GM12878 (cell line): ENCODE data around the gene TMEM214. TPM values are rescaled to one million over a fixed set of nuclear protein-coding genes. Genes with fewer than 3 reads are reported as not detected.
A peak's percentile ranks its signal among the peaks of the same experiment; 100 is the strongest.

ENCODE experiments used
- ATAC-seq: fragments of 200-7000 bp; cut with Tn5 transposase; 3 replicates; pipeline ENCODE4 v1.9.1; 2020; ENCODE audit warnings: mild to moderate bottlenecking, moderate library complexity
- BruUV-seq: library from RNA; stranded (reverse); fragments of 400-500 nt; replicated peaks from 2 replicates; lab custom pipeline; 2021; lab: Mats Ljungman, UMichigan
- CTCF ChIA-PET: fragments of 300-600 bp; sonication (Branson Sonifier 250); formaldehyde crosslinking; extraction: SDS; loops from one replicate; lab custom pipeline; 2021; ENCODE audit warnings: inconsistent platforms; lab: Yijun Ruan, JAX
- POLR2A ChIA-PET: fragments of 350-600 bp; formaldehyde crosslinking; extraction: SDS; loops from one replicate; lab custom pipeline; 2021; ENCODE audit warnings: inconsistent platforms; lab: Charles Lee
- RAD21 ChIA-PET: fragments of 300-600 bp; sonication (Branson Sonifier 250); formaldehyde crosslinking; loops from one replicate; lab custom pipeline; 2023; ENCODE audit warnings: antibody characterized with exemption; ENCODE audit not compliant: unreplicated experiment; lab: Charles Lee
- SMC1A ChIA-PET: fragments of 300-600 bp; sonication (Branson Sonifier 250); formaldehyde crosslinking; loops from one replicate; lab custom pipeline; 2023; ENCODE audit not compliant: unreplicated experiment, uncharacterized antibody; lab: Charles Lee
- DNase-seq: peaks from one replicate; pipeline ENCODE4 v3.0.0-alpha.2; 2011; ENCODE audit warnings: low read depth, low spot score
- FAIRE-seq: peaks from 3 replicates; lab custom pipeline; 2011; peaks lifted over from hg19 to GRCh38; lab: Jason Lieb, UNC
- H2AFZ ChIP-seq: 2 replicates; pipeline ENCODE4 v1.6.0; 2011; ENCODE audit warnings: low read depth, low read length, control low read depth; ENCODE audit not compliant: control insufficient read depth
- H3K27ac ChIP-seq: 2 replicates; pipeline ENCODE4 v1.5.1; 2011; ENCODE audit warnings: control low read depth; ENCODE audit not compliant: control insufficient read depth, insufficient read depth
- H3K27me3 ChIP-seq, 2 experiments: replicated peaks in 1 of 2; 2 replicates each; pipeline versions ENCODE4 v1.6.0 to v1.6.1; 2011; ENCODE audit warnings: low read length in 1 of 2; ENCODE audit not compliant: control insufficient read depth in 2 of 2, insufficient read depth in 2 of 2
- H3K36me3 ChIP-seq, 2 experiments: 2 replicates each; pipeline ENCODE4 v1.5.1; 2011; ENCODE audit warnings: low read length in 1 of 2; ENCODE audit not compliant: control insufficient read depth in 2 of 2, insufficient read depth in 2 of 2
- H3K4me1 ChIP-seq: 2 replicates; pipeline ENCODE4 v1.6.1; 2011; ENCODE audit warnings: mild to moderate bottlenecking, low read length, moderate library complexity, mixed read lengths; ENCODE audit not compliant: control insufficient read depth, insufficient read depth
- H3K4me2 ChIP-seq: 2 replicates; pipeline ENCODE4 v1.6.0; 2011; ENCODE audit warnings: control low read depth; ENCODE audit not compliant: control insufficient read depth, insufficient read depth
- H3K4me3 ChIP-seq: fragments of 200-600 bp; sonication (generic); 2 replicates; pipeline ENCODE4 v1.5.1; 2016
- H3K79me2 ChIP-seq: 2 replicates; pipeline ENCODE4 v1.6.0; 2011; ENCODE audit warnings: low read length; ENCODE audit not compliant: control insufficient read depth, insufficient read depth
- H3K9ac ChIP-seq: 2 replicates; pipeline ENCODE4 v1.8.0; 2011; ENCODE audit warnings: low read length, control low read depth, mixed read lengths; ENCODE audit not compliant: control insufficient read depth, insufficient read depth
- H3K9me3 ChIP-seq: replicated peaks from 3 replicates; pipeline ENCODE4 v1.5.1; 2011; ENCODE audit warnings: mild to moderate bottlenecking, low read length; ENCODE audit not compliant: control insufficient read depth, insufficient read depth
- H4K20me1 ChIP-seq: 2 replicates; pipeline ENCODE4 v1.6.0; 2011; ENCODE audit not compliant: control insufficient read depth, insufficient read depth
- BRCA1 ChIP-seq: IDR thresholded peaks from 2 replicates; pipeline ENCODE4 v1.6.1; 2011; ENCODE audit warnings: low read depth, low read length, improper control_type of control experiment
- JUND ChIP-seq: IDR thresholded peaks from 2 replicates; pipeline ENCODE4 v1.6.1; 2012; ENCODE audit warnings: low read depth, mild to moderate bottlenecking, low read length, improper control_type of control experiment, moderate library complexity
- MEF2A ChIP-seq: IDR thresholded peaks from 2 replicates; pipeline ENCODE4 v1.6.1; 2011; ENCODE audit warnings: low read depth, mild to moderate bottlenecking, low read length, moderate library complexity; ENCODE audit not compliant: insufficient read depth
- MYC ChIP-seq: IDR thresholded peaks from 2 replicates; pipeline ENCODE4 v1.6.1; 2011; ENCODE audit warnings: mild to moderate bottlenecking, low read length, moderate library complexity, inconsistent platforms; ENCODE audit not compliant: insufficient read depth, insufficient replicate concordance, insufficient read length, severe bottlenecking
- PAX8 ChIP-seq: fragments of 450-650 bp; IDR thresholded peaks from 2 replicates; pipeline ENCODE4 v1.6.1; 2017; ENCODE audit warnings: mild to moderate bottlenecking, moderate library complexity
- POLR2A ChIP-seq: IDR thresholded peaks from 2 replicates; pipeline ENCODE4 v1.6.1; 2011; ENCODE audit warnings: low read depth, mild to moderate bottlenecking, low read length
- POLR2AphosphoS5 ChIP-seq: IDR thresholded peaks from 2 replicates; pipeline ENCODE4 v1.6.1; 2011; ENCODE audit warnings: mild to moderate bottlenecking, low read length, inconsistent platforms
- ZNF622 ChIP-seq: fragments of 450-650 bp; IDR thresholded peaks from 2 replicates; pipeline ENCODE4 v1.6.1; 2017; ENCODE audit warnings: mild to moderate bottlenecking, inconsistent platforms
- WGBS: methylation state at CpG from one replicate; pipeline ENCODE4 v1.1.6; 2016; ENCODE audit warnings: low lambda C conversion rate; ENCODE audit not compliant: insufficient replicate concordance, insufficient coverage; ENCODE audit errors: missing lambda C conversion rate; 5-methylcytosine and 5-hydroxymethylcytosine counted together
- in situ Hi-C: fragments of 300-500 bp; cut with MboI; formaldehyde crosslinking; loops from 9 replicates; pipeline ENCODE4 v1.14.3; 2018; ENCODE audit warnings: mixed read lengths
- intact Hi-C: fragments of 100-400 bp; cut with micrococcal nuclease; formaldehyde crosslinking; loops from one replicate; pipeline ENCODE4 v1.14.2; 2022; ENCODE audit not compliant: unreplicated experiment
- polyA plus RNA-seq, 11 experiments: library from polyadenylated mRNA; depleted of rRNA in 4 of 11; unstranded in 6 of 11; stranded (reverse) in 5 of 11; fragments of >200 nt; fragmentation: Nextera tagmentation in 4 of 11; fragmentation: Illumina TruSeq in 1 of 11; extraction: Ambion mirVana in 4 of 11; extraction: Trizol in 1 of 11; gene quantifications; 1 replicate in 1 of 11; 2 replicates in 10 of 11; pipeline versions ENCODE4 v1.2.1 to v1.2.3, GENCODE V29; 2011 to 2016; ENCODE audit warnings: inconsistent platforms in 2 of 11, missing spikeins in 2 of 11, low read depth in 1 of 11
- total RNA-seq, 4 experiments: library from RNA; depleted of rRNA in 3 of 4; stranded (reverse); fragments of >200 nt in 3 of 4; fragmentation: Illumina TruSeq in 1 of 4; extraction: Trizol in 1 of 4; gene quantifications; 2 replicates each; pipeline versions ENCODE4 v1.2.1 to v1.2.3, GENCODE V29; 2013 to 2021
- TF ChIP-seq, protein P1 (sequence below): IDR thresholded peaks from 2 replicates; pipeline ENCODE4 v1.6.1; 2012; ENCODE audit warnings: improper control_type of control experiment, low read depth, low read length; ENCODE audit not compliant: insufficient replicate concordance

TMEM214 gene
- total and polyA plus RNA-seq, 10 of the 15 experiments (the other 5 are each of a cell fraction or from before 2014, with no cell fraction given): 10.4 to 79.2 (median 45.0) TPM

- BruUV-seq: no TSS peak
- POLR2A ChIA-PET: interaction anchor here (0.7 to 8.9 kb wide), 2 partner anchors 12 to 310 kb away, joined by 3 to 139 read pairs; partner anchors contain the start of gene OST4
- H3K27me3 ChIP-seq: no peaks in the 10 kb centered on the region
Measured at GRCh38 chr2:27057184-27057583, 24.4 kb downstream of the TMEM214 start.

DNA sequence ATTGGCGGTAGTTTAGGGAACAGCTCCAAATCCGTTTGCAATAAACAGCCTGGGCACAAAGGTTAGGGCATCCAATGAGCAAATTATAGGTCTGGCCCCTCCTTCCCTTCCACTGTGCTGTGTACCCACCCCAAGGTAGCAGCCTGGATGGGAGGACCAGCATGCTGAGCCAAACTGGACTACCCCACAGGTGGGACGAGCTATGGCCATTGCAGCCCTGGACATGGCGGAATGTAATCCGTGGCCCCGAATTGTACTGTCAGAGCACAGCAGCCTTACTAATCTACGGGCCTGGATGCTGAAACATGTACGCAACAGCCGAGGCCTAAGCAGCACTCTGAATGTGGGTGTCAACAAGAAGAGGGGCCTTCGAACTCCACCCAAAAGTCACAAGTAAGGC, 25.4 kb downstream of the TMEM214 start:
- 87% methylated on average over 10 of the region's 10 CpGs for WGBS
- H3K9me3 ChIP-seq: no peaks in the 10 kb centered on the region
- intact Hi-C loops (no loop called here), in situ Hi-C loops (no loop called here)
- no peaks in the 10 kb centered on the region for H3K79me2 ChIP-seq
- ChIA-PET SMC1A (interaction anchor here (0.6 to 1.0 kb wide), 3 partner anchors 16 to 1168 kb away, joined by 3 read pairs; no protein-coding TSS in a partner anchor), POLR2A (interaction anchor here (0.7 to 0.9 kb wide), 2 partner anchors 10 to 309 kb away, joined by 3 to 4 read pairs; no protein-coding TSS in a partner anchor), RAD21 (interaction anchor here (1.1 kb wide), 1 partner anchor 8 kb away, joined by 3 read pairs; no protein-coding TSS in a partner anchor), CTCF (interaction anchor here (1.0 kb wide), 1 partner anchor 10 kb away, joined by 3 read pairs; no protein-coding TSS in a partner anchor)
- no peaks in the 10 kb centered on the region for H3K27me3 ChIP-seq
- H3K9ac ChIP-seq: no peak overlapping the region
- H3K27ac ChIP-seq: no peak overlapping the region
- H4K20me1 ChIP-seq: no peaks in the 10 kb centered on the region
- H2AFZ ChIP-seq: no peak overlapping the region
- ATAC-seq: no peak
- no TSS peak for BruUV-seq
- H3K4me3 ChIP-seq: no peak overlapping the region
- FAIRE-seq: no peak
- H3K36me3 ChIP-seq: peaks cover 3 to 24% of the 10 kb centered on the region in 2 experiments
- no peaks in the 10 kb centered on the region for H3K4me1 ChIP-seq
- TF ChIP-seq, protein P1, sequence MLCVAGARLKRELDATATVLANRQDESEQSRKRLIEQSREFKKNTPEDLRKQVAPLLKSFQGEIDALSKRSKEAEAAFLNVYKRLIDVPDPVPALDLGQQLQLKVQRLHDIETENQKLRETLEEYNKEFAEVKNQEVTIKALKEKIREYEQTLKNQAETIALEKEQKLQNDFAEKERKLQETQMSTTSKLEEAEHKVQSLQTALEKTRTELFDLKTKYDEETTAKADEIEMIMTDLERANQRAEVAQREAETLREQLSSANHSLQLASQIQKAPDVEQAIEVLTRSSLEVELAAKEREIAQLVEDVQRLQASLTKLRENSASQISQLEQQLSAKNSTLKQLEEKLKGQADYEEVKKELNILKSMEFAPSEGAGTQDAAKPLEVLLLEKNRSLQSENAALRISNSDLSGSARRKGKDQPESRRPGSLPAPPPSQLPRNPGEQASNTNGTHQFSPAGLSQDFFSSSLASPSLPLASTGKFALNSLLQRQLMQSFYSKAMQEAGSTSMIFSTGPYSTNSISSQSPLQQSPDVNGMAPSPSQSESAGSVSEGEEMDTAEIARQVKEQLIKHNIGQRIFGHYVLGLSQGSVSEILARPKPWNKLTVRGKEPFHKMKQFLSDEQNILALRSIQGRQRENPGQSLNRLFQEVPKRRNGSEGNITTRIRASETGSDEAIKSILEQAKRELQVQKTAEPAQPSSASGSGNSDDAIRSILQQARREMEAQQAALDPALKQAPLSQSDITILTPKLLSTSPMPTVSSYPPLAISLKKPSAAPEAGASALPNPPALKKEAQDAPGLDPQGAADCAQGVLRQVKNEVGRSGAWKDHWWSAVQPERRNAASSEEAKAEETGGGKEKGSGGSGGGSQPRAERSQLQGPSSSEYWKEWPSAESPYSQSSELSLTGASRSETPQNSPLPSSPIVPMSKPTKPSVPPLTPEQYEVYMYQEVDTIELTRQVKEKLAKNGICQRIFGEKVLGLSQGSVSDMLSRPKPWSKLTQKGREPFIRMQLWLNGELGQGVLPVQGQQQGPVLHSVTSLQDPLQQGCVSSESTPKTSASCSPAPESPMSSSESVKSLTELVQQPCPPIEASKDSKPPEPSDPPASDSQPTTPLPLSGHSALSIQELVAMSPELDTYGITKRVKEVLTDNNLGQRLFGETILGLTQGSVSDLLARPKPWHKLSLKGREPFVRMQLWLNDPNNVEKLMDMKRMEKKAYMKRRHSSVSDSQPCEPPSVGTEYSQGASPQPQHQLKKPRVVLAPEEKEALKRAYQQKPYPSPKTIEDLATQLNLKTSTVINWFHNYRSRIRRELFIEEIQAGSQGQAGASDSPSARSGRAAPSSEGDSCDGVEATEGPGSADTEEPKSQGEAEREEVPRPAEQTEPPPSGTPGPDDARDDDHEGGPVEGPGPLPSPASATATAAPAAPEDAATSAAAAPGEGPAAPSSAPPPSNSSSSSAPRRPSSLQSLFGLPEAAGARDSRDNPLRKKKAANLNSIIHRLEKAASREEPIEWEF: no peak
- TF ChIP-seq POLR2A (peak; percentile 62), JUND (no peak), POLR2AphosphoS5 (peak; percentile 26; the same call in 1 of the 2 replicates), MYC (no peak), PAX8 (no peak), ZNF622 (no peak)
- no peak overlapping the region for H3K4me2 ChIP-seq
- DNase-seq: no peak

More at GRCh38 chr2:27057184-27057583, 24.4 kb downstream of the TMEM214 start:
- H3K4me3 ChIP-seq: no peak overlapping the region
- peaks cover 3% of the 10 kb centered on the region; the same call in 1 of the 2 replicates for H3K4me1 ChIP-seq
- no peak overlapping the region for H3K27ac ChIP-seq
- no peaks in the 10 kb centered on the region for H3K79me2 ChIP-seq
- peaks cover 3 to 27% of the 10 kb centered on the region in 2 experiments for H3K36me3 ChIP-seq
- TF ChIP-seq MEF2A (no peak), BRCA1 (no peak)
- SMC1A ChIA-PET: no interaction called here
- intact Hi-C loops (no loop called here), in situ Hi-C loops (no loop called here)
- WGBS: 71% methylated on average over 6 of the region's 6 CpGs
- no peak overlapping the region for H3K9ac ChIP-seq
- DNase-seq (no peak), ATAC-seq (no peak), FAIRE-seq (no peak)
- H4K20me1 ChIP-seq: no peaks in the 10 kb centered on the region
- H2AFZ ChIP-seq: no peak overlapping the region
- no peaks in the 10 kb centered on the region for H3K9me3 ChIP-seq
- RAD21 ChIA-PET: no interaction called here
- H3K4me2 ChIP-seq: no peak overlapping the region
- CTCF ChIA-PET: interaction anchor here (0.6 kb wide), 1 partner anchor 223 kb away, joined by 3 read pairs; no protein-coding TSS in a partner anchor
